Renal cortical epithelial cell (primary cell): ENCODE measurements around the gene CD180. TPM values are rescaled to one million over a fixed set of nuclear protein-coding genes. Genes with fewer than 3 reads are reported as not detected.

Experiments
- DNase-seq: peaks from one replicate; pipeline ENCODE4 v3.0.0-alpha.2; 2011; ENCODE audit warnings: low read depth
- total RNA-seq: library from RNA; depleted of rRNA; stranded (reverse); fragments of >200 nt; gene quantifications from 2 replicates; pipeline ENCODE4 v1.2.3, GENCODE V29; 2014

Gene CD180
- not detected in 2 replicates for total RNA-seq

DNA sequence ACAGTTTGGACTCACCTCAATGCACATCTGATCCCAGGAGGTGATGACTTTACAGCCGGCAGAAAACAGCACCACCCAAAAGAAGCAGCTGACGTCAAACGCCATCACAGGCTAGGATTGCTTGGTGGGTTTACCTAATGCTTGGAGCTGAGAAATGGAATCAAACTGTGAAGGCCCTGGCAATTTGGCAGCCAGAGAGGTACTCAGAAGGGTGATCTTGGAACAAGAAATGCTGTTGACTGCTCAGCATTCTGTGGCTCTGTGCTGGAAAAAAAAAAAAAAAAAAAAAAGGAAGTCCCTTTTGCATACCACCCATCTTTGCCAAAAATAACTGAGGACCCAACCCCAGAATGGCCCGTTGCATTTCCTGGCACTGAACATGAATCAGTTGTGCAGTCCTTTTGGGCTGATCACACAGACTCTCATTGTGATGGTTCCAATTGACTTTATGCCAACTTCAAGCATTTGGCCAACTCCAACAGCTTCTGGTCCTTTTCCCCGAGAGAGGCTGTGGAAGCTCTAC lies at the start of gene CD180:
Gene CD180, minus strand, starts transcription at position 263 of the 523 bp plus-strand sequence. Its CDS starts 158 bp downstream, at position 105.
- DNase-seq = no peak

DNA sequence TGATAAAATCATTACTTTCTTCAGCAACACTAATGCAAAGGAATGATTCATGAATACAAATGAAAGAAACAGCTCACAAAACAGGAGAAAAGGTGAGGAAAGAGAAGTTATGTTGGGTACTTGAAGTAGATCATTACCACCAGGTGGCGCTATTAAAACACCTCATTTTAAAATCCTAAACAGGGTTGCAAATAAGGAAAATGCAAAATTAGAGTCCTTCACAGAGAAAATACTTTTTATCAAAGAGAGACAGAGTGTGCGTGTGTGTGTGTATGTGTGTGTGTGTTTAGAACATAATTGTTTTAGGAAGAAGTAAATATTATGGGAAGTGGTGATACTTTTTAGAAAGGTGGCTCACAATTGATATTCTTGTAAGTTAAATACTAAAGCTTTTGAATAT lies 49.5 kb upstream of the CD180 start:
- peak; percentile 92 for DNase-seq

- DNase-seq = no peak
Observed at GRCh38 chr5:67245259-67245846, 48.8 kb upstream of the CD180 start.

DNA sequence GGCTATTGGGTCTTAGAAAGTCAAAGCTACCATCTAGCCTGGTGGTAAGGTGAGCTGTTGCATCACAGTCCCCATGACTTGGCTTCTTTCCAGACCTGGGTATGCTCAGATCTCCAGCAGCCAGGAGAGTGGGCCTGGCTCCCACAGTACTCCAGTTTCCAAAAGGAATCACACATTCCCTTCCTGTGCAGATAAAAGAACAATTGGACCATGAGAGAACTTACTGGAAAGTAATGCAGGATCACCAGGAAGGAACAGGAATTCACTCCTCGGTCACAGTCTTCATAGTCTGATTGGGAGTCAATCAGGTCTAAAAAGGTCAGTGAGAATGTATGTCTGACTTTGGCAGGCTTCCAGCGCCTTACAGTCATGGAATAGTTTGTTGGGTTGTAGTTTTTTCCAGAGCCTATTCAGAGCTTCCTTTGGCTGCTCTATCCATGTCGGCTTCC lies 47.8 kb upstream of the CD180 start:
- DNase-seq = peak; percentile 66

- DNase-seq = no peak
Observed at GRCh38 chr5:67243944-67244343, 47.3 kb upstream of the CD180 start.

GRCh38 chr5:67243349-67243748 lies 46.8 kb upstream of the CD180 start:
- DNase-seq = no peak

DNA sequence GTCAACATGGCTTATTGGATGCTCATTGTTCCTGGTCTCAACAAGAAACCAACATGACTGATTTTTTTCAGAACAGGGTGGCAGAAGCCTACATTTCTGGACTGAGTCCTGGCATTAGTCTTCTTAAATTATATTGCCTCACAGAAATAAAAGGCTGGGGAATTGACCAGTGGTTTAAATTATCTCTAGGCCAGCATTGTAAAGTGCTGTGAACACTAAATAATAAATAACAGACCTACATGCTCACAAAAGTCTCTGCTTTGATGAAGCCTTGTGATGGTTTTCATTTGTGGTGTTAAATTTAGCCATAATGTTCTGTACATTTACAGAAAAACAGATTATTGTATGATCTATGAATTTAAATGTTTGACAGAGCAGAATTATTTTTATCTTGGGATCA lies 44.7 kb upstream of the CD180 start:
- no peak for DNase-seq

DNA sequence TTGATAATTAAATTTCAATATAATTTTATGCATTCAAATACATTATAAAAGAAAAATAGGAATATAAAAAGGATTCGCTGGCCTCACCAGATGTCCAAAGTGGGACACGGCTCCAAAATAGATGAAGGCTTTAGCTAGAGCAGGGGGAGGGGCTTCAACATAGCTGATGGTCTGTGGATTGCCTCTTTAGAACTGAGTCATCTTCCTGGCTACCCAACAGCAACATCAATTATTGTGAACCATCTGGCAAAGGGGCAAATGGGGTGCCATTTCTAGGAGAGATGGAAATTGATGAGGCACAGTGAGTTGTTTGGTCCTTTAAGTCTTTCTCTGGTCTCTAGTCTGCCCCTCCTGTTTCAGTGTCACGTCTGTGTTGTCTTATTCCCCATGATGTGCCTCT lies 44.2 kb upstream of the CD180 start:
- no peak for DNase-seq

- no peak for DNase-seq
Observed at GRCh38 chr5:67240065-67240464, 43.5 kb upstream of the CD180 start.

GRCh38 chr5:67238191-67238590 lies 41.6 kb upstream of the CD180 start:
- no peak for DNase-seq

GRCh38 chr5:67235399-67236110 lies 39.0 kb upstream of the CD180 start:
- DNase-seq = peak; percentile 97

GRCh38 chr5:67234671-67235176 lies 38.1 kb upstream of the CD180 start:
- DNase-seq = peak; percentile 91

GRCh38 chr5:67233075-67233474 lies 36.5 kb upstream of the CD180 start:
- DNase-seq = no peak

DNA sequence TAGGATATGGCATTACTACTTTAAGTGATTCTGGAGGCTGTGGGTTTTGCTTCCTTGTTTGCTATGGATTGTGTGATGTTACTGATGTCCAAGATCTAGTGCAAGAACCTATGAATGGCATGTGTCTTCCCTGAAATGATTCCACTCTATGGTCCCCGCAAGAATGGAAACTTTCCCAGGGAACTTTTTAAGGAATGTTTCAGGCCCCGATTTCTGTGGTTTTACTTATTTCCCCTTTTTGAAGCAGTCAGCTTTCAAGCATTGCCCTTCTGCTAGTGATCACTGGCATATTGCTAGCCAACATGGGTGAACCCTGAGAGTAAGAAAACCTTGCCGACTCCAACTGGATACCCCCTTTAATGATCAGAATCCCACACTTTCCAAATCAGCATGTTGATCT lies 26.6 kb upstream of the CD180 start:
- no peak for DNase-seq

DNA sequence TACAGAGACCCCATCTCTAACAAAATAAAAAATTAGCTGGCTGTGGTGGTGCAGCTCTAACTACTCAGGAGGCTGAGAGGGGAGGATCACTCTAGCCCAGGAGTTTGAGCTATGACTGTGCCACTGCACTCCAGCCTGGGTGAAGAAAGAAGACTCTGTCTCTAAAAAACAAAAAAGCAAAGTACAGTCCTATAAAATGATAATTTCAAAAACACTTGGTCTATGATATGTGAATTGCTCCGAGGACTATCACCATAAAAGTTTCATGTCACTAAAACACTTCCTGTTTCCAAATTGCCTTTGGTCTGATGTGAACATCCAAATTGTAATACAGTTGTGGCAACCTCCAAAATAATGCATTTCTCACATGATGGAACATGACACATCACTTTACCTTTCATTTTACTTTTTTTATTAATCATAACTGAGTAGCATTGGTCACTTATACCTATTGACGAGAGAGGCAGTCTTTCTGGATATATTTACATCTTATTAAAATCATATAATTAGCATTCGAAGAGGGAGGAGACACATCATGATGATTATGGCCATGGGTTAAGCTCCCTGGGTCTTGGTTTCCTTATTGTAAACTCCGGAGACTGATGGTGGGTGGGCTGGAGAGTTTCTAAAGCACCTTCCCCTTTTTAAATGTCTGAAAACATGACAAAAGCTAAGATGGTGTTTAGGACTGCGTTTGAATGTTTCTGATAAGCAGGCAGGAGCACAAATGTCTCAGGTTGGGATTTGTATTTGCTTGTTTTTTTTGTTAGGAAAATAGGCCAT lies 25.8 kb upstream of the CD180 start:
- no peak for DNase-seq

DNA sequence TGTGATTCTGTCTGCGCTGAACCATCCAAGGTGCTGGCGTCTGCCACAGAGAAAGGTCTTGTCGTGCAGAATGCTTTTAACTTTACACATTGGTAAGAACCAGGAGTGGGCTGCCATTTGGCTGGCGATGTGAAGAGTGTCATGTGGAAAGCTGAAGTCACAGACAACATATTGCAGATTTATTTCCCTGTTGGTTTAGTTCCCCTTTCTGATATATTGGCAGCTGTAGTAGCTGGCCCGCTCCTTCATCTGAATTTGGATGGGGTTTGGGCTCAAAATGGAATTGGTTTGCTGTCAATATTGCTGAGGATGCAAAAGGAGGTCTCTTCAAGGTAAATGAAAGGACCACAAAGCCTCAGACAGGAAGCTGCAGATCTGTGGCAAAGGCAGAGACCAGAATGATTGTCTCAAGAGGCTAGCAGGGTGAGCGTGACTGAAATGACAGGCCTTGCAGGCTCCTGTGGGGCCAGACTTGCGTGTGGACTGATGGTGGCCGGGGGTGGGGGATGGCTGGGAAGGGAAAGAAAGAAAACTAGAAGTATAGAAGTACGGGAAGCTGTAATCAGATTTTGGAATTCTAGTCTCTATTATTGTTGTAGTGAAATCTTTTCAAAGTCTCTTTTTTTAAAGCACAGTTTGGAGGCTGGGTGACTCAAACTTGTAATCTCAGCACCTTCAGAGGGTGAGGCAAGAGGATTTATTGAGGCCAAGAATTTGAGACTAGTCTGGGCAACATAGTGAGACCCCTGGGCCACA lies 25.1 kb upstream of the CD180 start:
- no peak for DNase-seq

DNA sequence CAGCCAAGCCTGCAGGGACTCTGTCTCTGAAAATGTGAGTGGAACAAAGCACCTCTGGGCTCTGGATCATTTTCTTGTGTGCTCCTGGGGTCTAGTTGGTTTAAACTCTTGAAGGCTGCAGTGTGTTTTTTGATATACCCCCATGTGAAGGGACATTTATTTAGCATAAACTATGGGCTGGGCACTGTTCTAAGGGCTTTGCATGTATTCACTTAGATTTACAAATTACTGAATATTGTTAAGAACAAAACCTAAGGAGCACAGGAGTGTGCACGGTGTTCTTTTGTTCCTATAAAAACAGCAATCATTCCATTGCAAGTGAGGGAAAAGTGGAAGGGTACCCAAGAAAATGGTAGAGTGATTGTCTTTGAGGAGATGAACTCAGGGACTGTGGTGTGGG lies 20.0 kb upstream of the CD180 start:
- DNase-seq = no peak

DNA sequence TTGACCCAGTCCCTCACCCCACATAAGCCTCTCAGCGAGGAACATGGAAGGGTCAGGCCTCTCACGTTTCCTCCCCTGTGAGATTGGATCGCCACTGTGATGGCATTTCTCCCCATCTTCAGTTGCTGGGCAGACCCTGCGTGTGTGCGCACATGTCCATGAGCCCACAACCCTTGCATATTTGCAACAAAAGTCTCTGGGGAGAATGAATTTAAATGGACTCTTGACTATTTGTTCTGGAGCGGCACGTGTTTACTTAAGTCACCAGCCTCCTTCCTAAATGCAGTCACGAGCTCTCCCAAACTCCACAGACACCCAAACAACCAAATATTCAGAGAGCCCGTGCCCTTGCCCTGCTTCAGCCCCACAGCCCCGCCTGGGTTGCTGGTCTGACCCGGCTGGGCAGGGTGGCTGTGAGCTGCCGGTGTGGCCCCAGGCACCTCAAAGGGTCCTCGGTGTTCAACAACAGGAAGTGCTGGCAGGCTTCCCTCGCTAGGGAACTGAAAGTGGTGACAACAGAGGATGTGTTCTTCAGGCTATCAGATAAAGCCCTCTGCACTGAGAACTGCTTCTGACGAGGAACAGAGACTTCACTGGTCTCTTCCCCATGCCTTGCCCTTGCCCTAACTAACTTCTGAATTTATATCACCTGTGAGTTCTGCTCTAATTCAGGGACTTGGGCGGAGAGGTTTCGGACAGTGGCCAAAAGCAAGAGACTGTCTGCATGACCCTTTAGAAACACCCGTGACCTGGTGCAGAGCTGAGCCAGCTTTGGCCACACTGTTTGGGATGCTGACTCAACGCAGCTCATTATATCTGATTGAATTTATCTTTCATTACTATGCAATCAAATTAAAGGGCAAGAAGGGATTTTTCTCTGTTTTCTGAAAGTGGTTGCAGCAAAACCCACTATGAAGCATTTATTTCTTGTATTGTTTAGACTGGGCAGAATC lies 19.2 kb upstream of the CD180 start:
- DNase-seq = peak; percentile 30

GRCh38 chr5:67214707-67215447 lies 18.3 kb upstream of the CD180 start:
- DNase-seq = no peak

DNA sequence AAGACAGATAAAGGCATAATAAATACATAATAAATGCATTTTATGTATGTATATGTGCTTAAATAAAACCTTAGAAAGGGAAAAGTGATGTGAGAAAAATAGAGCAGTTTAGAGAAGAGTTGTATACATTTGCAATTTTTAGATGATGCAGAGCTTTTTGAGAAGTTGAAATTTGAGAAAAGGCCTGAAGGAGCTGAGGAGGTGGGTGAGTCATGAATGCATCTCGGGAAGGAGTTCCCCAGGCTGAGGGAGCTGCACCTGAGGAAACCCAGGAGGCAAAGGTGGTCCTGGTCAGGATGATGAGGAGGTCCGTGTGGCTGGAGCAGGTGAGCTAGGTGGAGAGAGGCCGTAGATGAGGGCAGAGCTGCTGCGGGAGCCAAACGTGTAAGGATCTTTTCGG lies 17.4 kb upstream of the CD180 start:
- no peak for DNase-seq
